NOMO-1 treated with DMSO at 0.1 percent for 48 hours (cell line): Measurements from ENCODE around the gene PLOD3.
A peak's percentile ranks its signal among the peaks of the same experiment; 100 is the strongest.
"Not testable (repeated sequence)": the region's sequence is repeated elsewhere in the genome, so short reads cannot be mapped to it uniquely, and the experiment has no call there.

Experiments used
- DNase-seq: peaks from one replicate; lab custom pipeline; 2025; ENCODE audit not compliant: unreplicated experiment; lab: John Stamatoyannopoulos, UW

Gene PLOD3

DNA sequence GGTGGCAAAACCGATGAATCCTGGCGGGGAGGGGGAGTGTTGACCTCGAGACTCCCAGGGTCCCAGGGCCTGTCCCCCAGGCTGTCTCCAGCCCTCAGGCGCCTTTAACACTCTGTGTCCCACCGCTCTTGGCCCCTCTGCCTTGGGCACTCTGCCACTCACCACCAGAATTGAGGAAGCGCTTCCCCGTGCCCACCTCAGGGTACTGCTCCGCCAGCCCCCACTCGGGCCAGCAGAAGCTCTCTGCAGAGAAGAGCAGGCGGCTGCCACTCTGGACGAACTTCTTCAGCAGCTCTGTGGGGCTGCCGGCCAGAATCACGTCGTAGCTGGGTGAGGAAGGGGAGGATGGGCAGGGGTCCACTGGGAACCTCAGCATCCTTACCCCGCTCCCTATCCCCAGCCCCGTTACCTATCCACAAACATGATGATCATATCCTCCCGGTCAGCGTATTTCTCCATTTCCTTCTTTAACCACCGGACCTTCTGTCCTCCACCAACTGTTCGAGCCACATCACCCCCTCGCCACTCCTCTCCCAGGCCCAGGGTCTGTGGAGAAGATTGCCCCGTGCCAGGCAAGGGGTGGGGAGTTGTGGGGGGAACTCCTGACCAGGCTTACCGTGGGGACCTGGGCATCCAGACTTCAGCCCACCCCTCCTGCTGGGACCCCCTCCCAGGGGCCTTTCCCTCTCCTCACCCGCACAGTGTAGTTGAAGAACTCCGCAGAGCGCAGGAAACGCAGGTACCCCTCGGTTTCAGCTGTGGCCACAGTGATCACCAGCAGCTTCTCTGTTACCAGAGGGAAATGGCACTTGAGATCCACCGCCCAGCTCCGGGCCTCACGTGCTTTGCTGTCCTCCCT, 1.2 kb downstream of the PLOD3 start:
- peak; percentile 22 for DNase-seq

DNA sequence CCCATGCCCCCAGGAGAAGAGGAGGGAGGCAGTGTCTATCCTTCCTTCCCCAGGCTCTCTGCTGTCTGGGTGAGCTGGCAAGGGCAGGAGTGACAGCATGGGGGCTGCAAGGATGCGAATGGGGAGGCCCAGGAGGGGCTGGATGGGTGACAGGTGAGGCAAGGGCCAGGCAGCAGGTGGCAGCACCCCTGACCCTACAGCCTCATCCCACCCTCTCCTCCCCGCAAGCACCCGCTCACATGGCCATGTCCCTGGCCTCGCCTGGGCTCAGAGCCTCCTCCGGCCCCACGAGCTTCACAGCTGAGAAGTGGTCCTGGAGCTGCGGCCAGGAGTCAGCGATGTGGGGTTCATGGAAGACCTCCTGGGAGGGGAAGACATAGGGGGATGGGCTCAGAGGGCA, 5.4 kb downstream of the PLOD3 start:
- DNase-seq: no peak

- DNase-seq: no peak
Observed at GRCh38 chr7:101211501-101211900, 5.9 kb downstream of the PLOD3 start.

DNA sequence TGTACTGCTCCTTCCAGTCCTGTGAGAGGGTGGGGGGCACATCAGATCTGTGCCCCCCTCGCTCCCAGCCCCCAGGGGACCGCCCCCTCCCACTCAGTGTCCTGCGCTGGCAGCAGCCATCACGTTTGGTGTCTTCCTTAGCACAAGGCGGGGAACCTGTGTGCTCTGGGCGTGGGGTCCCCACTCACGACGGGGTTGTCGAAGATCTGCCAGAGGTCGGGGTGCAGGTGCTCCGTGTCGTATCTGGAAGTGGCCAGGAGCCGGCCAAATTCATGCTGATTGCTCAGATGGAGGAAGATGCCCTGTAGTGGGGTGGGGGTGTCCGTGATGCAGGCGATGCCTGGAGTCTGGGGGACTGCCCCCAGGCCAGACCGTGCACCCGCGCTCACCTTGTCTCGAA, 7.2 kb downstream of the PLOD3 start:
- DNase-seq: no peak

- no peak for DNase-seq
Observed at GRCh38 chr7:101208794-101209193, 8.6 kb downstream of the PLOD3 start.

DNA sequence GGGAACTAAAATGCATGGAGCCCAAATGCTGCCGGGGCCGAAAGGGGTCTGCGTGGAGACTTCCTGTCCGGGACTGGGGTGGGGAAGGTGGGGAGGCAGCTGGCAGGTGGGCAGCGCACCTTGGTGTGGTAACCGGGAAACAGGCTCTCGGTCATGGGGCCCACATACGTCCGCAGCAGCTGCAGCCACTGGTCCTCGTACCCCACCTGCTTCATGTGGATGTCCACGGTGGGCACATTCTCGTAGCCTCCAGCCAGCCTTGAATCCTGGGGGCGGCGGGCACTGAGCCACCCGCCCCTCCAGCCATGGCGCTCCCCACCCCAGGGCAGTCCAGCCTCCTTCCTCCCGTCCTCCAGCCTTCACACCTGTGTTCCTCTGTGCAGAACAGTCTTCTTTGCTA, 9.9 kb downstream of the PLOD3 start:
- no peak for DNase-seq

DNA sequence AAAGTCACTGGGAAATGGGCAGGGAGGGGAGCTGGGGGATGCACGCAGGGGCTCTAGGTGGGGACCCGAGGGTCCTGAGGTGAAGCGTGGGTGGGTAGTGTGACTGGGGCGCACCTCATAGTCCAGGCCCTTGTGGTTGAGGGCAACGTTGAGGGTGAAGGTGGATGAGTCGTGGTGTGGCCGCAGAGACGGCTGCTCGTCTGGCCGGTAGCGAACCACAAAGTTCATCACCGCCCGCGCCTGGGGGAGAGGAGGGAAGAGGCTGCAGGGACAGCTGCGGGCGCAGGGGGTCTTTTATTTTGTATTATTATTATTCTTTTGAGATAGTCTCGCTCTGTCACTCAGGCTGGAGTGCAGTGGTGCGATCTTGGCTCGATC, 10.7 kb downstream of the PLOD3 start:
- DNase-seq: no peak

GRCh38 chr7:101205901-101206664, 11.3 kb downstream of the PLOD3 start:
- DNase-seq: no peak

- peak; percentile 88 for DNase-seq
Observed at GRCh38 chr7:101203740-101204738, 13.3 kb downstream of the PLOD3 start.

DNA sequence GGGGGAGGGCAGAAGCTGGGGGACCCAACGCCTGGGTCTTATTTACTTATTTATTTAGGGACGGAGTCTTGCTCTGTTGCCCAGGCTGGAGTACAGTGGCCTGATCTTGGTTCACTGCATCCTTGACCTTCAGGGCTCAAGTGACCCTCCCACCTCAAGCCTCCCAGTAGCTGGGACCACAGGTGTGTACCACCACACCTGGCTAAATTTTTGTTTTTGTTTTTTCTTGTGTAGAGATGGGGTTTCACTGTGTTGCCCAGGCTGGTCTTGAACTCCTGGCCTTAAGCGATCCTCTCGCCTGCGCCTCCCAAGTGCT, 14.8 kb downstream of the PLOD3 start:
- DNase-seq: no peak

DNA sequence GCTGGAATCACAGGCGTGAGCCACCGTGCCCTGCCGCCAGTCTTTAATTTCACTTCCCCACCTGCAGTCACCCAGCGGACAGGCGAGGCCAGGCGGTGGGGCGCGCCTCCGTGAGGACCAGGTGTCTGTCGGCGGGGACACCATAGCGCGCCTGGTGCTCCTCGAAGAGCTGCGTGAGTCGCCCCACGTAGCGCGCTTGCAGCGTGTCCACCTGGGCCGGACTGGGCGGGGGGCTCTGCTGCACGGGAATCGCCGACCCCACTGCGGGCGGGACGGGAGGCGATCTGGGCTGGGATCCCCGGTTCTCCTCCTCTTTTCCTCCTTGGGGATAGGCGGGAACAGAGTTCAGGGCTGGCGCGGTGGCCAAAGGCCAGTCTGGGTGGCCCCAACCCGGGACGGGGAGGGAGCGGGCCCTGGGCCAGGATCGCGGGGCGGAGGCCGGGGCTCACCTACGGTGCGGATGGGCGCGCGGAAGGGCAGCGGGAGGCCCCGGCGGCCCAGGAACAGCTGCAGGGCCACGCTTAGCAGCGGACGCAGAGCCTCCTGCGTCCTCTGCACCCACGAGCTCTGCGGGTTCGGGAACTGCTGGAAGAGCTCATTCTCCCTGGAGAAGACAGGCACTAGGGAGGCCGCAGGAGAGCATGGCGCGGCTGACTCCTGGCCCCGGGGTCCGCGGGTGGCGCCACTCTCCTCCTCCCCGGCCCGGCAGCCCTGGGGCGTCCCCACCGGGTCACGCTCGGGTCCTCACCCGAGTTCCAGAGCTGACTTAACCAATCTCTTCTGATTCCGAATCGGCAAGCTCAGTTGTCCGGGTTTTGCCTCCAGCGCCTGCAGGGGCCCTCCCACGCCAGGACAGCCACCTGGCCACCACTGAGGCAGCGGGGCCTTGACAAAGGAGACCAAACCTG, 15.4 kb downstream of the PLOD3 start:
- no peak for DNase-seq

DNA sequence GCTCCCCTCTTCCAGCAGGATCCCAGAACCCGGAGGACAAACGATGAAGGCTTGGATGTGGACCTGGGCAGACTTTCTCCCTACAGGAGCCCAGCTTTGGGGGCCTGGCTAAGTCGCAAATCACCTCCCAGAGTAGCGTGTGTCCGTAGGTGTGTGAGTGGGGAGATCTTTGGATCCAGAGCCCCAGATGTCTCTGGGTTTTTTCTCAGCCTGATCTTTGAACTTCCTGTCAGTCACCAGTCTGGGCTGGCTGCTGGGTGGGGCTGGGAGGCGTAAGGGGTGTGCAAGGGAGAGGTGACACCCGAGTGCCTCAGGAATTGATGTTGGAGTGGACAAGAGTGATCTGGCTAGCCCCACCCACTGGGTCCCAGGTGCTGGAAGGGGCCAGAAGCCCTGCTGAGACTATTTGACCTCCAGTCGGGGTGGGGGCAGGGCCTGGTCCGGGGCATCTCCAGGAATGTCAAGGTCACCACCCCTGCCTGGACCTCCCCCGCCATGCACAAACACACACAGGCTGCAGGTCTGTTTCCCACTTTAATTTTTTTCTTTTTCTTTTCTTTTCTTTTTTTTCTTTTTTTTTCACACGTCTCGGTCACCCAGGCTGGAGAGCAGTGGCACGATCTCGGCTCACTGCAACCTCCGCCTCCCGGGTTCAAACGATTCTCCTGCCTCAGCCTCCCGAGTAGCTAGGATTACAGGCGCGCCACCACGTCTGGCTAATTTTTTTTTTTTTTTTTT, 16.4 kb downstream of the PLOD3 start, which contains the start of gene MOGAT3:
Gene MOGAT3, minus strand, starts transcription at position 175 of the 738 bp plus-strand sequence. CDS start 182 bp downstream, outside the sequence.
- DNase-seq: no peak

GRCh38 chr7:101200504-101200861, 16.9 kb downstream of the PLOD3 start:
- no peak for DNase-seq

GRCh38 chr7:101199522-101199921, 17.9 kb downstream of the PLOD3 start:
- DNase-seq: not testable (repeated sequence)

DNA sequence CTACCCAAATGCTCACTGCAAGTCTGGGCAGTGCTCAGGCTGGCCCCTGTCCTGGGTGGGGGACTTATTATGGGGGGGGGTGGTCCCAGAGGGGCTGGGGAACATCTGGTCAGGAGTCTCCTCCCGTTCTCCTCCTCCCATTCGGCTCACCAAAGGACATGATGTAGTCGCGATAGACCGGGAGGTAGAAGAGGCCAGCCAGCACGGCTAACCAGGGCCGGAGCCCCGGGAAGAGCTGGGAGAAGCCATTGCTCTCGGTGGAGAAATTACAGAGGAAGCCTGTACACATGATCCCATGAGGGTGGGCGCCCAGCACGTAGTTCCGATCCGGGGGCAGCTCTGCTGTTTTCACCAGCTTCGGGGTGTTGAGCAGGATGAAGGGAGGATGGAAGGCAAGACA, 18.9 kb downstream of the PLOD3 start:
- no peak for DNase-seq

DNA sequence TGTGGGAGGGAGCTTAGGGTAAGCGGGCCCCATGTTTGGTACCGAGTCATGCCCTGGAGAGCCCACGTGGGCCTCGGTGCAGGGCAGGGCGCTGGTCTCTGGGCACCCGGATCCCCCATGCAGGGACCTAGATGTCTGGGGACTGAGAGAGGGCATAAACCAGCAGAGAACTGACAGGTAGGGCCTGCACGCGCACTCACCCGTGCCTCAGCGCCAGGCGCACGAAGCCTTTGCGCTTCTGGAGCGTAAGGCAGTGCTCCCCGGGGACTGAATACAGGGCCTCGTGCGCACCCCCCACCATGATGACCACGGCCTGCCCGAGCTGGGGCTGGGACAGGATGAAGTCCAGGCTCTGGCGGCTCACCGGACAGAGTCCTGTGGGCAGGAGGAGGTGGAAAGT, 19.4 kb downstream of the PLOD3 start:
- no peak for DNase-seq

DNA sequence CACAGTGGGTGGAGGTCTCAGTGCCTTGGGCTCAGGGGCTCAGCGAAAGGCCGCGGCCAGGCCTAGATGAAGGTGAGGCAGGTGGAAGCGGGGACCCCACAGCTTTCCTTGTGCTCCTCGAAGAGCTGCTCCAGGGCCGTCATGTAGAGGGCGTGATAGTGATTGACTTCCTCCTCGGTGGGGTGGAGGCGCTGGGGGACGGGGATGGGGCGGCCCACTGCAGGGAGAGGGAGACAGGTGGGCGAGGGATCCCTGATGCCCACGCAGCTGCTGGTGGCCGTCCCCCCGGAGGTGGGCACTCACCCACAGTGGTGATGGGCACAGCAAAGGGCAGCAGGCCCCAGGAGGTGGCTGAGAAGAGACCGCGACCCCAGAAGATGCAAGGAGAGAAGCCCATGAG, 21.5 kb downstream of the PLOD3 start:
- no peak for DNase-seq

DNA sequence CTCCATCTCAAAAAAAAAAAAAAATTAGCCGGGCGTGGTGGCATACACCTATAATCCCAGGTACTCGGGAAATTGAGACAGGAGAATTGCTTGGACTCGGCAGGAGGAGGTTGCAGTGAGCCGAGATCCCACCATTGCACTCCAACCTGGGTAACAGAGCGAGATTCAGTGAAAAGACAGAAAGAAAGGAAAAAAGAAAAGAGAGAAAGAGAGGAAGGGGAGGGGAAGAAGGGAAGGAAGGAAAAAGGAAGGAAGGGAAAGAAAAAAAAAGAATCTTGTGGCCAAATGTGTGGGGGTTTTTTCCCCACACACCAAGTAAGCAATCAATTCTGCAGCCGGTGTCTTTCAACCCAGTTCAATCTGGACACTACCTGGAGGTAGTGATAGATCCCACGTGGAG, 28.3 kb downstream of the PLOD3 start:
- no peak for DNase-seq

GRCh38 chr7:101186844-101187428, 30.4 kb downstream of the PLOD3 start:
- peak; percentile 98 for DNase-seq
